Vagina (tissue), 2 donors: Measurements from ENCODE around the gene ZBED1.

Source experiments
- CTCF ChIP-seq, 3 experiments: fragments of 450-650 bp in 2 of 3; fragments of 200-600 bp in 1 of 3; sonication (generic) in 1 of 3; IDR thresholded peaks; one replicate each; pipeline ENCODE4 v1.5.1; 2017 to 2019; ENCODE audit warnings: antibody characterized with exemption in 3 of 3, mild to moderate bottlenecking in 2 of 3, moderate library complexity in 2 of 3
- POLR2AphosphoS5 ChIP-seq, 2 donors: sonication (generic); formaldehyde crosslinking; IDR thresholded peaks; one replicate each; pipeline ENCODE4 v1.9.0; 2017; ENCODE audit warnings: antibody characterized with exemption in 2 of 2, mild to moderate bottlenecking in 2 of 2, low read depth in 1 of 2; ENCODE audit not compliant: insufficient read depth in 1 of 2

- TF ChIP-seq CTCF (IDR thresholded peaks at IDR 0.05), result no peak
- no peak for TF ChIP-seq POLR2AphosphoS5 (IDR thresholded peaks at IDR 0.05; ENCODE audit: insufficient read depth in 1 of 2, low read depth in 1 of 2)
Observed at GRCh38 chrX:2452317-2452784, 48.4 kb downstream of the ZBED1 start.
